ENCODE data around the gene HP1BP3. TPM values are rescaled to one million over a fixed set of nuclear protein-coding genes. Genes with fewer than 3 reads are reported as not detected.

HP1BP3 gene
- total RNA-seq, 1 experiment from 2014 or later: 207 TPM

- intact Hi-C loops (cut with micrococcal nuclease): no loop called here
- Histone ChIP-seq H4K20me1 (ENCODE audit: insufficient read depth) (no peaks in the 10 kb centered on the region), H3K4me1 (ENCODE audit: control insufficient read depth in 1 of 2, insufficient read depth in 2 of 2, low read length in 2 of 2) (peaks cover 0 to under 1% of the 10 kb centered on the region in 2 experiments; a peak in 2 of 4 replicates), H3K9me2 (ENCODE audit: insufficient read depth) (no peaks in the 10 kb centered on the region), H3K27me3 (ENCODE audit: insufficient read depth, low read length) (no peaks in the 10 kb centered on the region), H3K27ac (ENCODE audit: low read depth, low read length) (no peak overlapping the region), H2AFZ (ENCODE audit: low read depth, low read length, poor library complexity, severe bottlenecking) (no peak overlapping the region), H3K9me3 (ENCODE audit: control insufficient read depth in 1 of 2, insufficient read depth in 1 of 2, low read depth in 1 of 2, low read length in 2 of 2) (no peaks in the 10 kb centered on the region), H3K9ac (ENCODE audit: low read length) (no peak overlapping the region), H3K79me2 (ENCODE audit: insufficient read depth, low read length) (no peaks in the 10 kb centered on the region), H3K4me3 (replicated peaks in 1 of 2; ENCODE audit: low read depth in 1 of 2, low read length in 2 of 2) (no peak overlapping the region), H3K4me2 (ENCODE audit: low read length) (no peak overlapping the region), H3K36me3 (ENCODE audit: control insufficient read depth in 1 of 2, insufficient read depth in 2 of 2, low read length in 2 of 2) (no peaks in the 10 kb centered on the region)
- ATAC-seq: no peak
- ChIA-PET POLR2A (no interaction called here), RAD21 (ENCODE audit: low non-redundant PET in 1 of 2, low total read pairs in 2 of 2, uncharacterized antibody in 2 of 2, unreplicated experiment in 2 of 2) (no interaction called here), CTCF (no interaction called here)
- no peak for DNase-seq (ENCODE audit: low read depth, low spot score)
- no TSS peak for BruUV-seq (replicated peaks)
- no peak for TF ChIP-seq CBX3 (IDR thresholded peaks at IDR 0.05; ENCODE audit: low read depth)
- TF ChIP-seq, protein P1, sequence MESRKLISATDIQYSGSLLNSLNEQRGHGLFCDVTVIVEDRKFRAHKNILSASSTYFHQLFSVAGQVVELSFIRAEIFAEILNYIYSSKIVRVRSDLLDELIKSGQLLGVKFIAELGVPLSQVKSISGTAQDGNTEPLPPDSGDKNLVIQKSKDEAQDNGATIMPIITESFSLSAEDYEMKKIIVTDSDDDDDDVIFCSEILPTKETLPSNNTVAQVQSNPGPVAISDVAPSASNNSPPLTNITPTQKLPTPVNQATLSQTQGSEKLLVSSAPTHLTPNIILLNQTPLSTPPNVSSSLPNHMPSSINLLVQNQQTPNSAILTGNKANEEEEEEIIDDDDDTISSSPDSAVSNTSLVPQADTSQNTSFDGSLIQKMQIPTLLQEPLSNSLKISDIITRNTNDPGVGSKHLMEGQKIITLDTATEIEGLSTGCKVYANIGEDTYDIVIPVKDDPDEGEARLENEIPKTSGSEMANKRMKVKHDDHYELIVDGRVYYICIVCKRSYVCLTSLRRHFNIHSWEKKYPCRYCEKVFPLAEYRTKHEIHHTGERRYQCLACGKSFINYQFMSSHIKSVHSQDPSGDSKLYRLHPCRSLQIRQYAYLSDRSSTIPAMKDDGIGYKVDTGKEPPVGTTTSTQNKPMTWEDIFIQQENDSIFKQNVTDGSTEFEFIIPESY (IDR thresholded peaks at IDR 0.05; ENCODE audit: extremely low read depth, insufficient replicate concordance, low read length): no peak
- no peak for TF ChIP-seq SIN3A (IDR thresholded peaks at IDR 0.05; ENCODE audit: low read depth)
- TF ChIP-seq ATF3 (IDR thresholded peaks at IDR 0.05): no peak
- TF ChIP-seq SP1 (IDR thresholded peaks at IDR 0.05; ENCODE audit: low read depth): no peak
- no peak for TF ChIP-seq ZNF274 (IDR thresholded peaks at IDR 0.05; ENCODE audit: low read depth, low read length)
- no peak for TF ChIP-seq YY1 (IDR thresholded peaks at IDR 0.05; ENCODE audit: extremely low read depth, insufficient replicate concordance, low read depth, low read length)
- no peak for TF ChIP-seq FOSL1 (IDR thresholded peaks at IDR 0.05; ENCODE audit: low read depth)
- no peak for TF ChIP-seq CEBPB (IDR thresholded peaks at IDR 0.05; ENCODE audit: low read depth)
- no peak for TF ChIP-seq POLR2AphosphoS5 (IDR thresholded peaks at IDR 0.05; ENCODE audit: low read depth, low read length)
- no peak for TF ChIP-seq EGR1 (IDR thresholded peaks at IDR 0.05; ENCODE audit: low read depth)
- no peak for TF ChIP-seq EZH2phosphoT487 (IDR thresholded peaks at IDR 0.05; ENCODE audit: borderline replicate concordance)
- no peak for TF ChIP-seq EZH2 (IDR thresholded peaks at IDR 0.05)
- no peak for TF ChIP-seq MAX (IDR thresholded peaks at IDR 0.05)
- no peak for TF ChIP-seq ELF1 (IDR thresholded peaks at IDR 0.05; ENCODE audit: borderline replicate concordance, low read depth)
- no peak for TF ChIP-seq TCF7L2 (IDR thresholded peaks at IDR 0.05; ENCODE audit: borderline replicate concordance, extremely low read depth, insufficient read depth, insufficient read length)
- no peak for TF ChIP-seq JUND (IDR thresholded peaks at IDR 0.05)
- TF ChIP-seq RAD21 (IDR thresholded peaks at IDR 0.05; ENCODE audit: low read depth): no peak
- TF ChIP-seq, protein P2, sequence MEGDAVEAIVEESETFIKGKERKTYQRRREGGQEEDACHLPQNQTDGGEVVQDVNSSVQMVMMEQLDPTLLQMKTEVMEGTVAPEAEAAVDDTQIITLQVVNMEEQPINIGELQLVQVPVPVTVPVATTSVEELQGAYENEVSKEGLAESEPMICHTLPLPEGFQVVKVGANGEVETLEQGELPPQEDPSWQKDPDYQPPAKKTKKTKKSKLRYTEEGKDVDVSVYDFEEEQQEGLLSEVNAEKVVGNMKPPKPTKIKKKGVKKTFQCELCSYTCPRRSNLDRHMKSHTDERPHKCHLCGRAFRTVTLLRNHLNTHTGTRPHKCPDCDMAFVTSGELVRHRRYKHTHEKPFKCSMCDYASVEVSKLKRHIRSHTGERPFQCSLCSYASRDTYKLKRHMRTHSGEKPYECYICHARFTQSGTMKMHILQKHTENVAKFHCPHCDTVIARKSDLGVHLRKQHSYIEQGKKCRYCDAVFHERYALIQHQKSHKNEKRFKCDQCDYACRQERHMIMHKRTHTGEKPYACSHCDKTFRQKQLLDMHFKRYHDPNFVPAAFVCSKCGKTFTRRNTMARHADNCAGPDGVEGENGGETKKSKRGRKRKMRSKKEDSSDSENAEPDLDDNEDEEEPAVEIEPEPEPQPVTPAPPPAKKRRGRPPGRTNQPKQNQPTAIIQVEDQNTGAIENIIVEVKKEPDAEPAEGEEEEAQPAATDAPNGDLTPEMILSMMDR (IDR thresholded peaks at IDR 0.05 in 2 of 3, conservative IDR thresholded peaks at IDR 0.05 in 1 of 3; ENCODE audit: borderline replicate concordance in 1 of 3, insufficient read depth in 1 of 3, low read depth in 2 of 3, low read length in 2 of 3): no peak
These were observed 82.5 kb downstream of the HP1BP3 start for GRCh38 chr1:20704390-20705202.

Measured in HCT116 (cell line).